GM12891 (cell line): ENCODE measurements around the gene FAT1.

Experiments used
- POLR2A ChIP-seq: IDR thresholded peaks from 2 replicates; pipeline ENCODE4 v1.6.1; 2011; ENCODE audit warnings: low read depth, low read length, control low read depth
- POLR2AphosphoS5 ChIP-seq: IDR thresholded peaks from 2 replicates; pipeline ENCODE4 v1.6.1; 2011; ENCODE audit warnings: low read depth, low read length, control low read depth
- TAF1 ChIP-seq: IDR thresholded peaks from 2 replicates; pipeline ENCODE4 v1.6.1; 2011; ENCODE audit warnings: low read depth, low read length, control low read depth

DNA sequence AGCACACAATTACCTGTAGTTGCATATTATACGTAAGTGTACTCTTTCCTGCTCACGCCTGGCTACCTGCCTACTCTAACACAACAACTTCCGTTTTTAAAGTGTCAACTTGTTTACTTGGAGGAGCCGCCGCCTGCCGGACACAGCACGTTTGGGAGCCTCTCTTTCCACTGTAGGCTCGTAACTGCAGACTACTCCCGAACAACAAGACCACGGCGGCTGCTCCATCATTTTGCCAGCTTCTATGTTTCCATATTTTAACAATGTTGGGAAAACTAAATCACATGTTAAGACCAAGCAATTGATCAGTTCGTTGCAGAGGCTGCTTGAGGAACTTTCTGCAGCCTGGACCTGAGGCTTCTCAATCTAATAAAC lies 169.1 kb downstream of the FAT1 start:
- TF ChIP-seq POLR2A: no peak
- TF ChIP-seq POLR2AphosphoS5: no peak
- no peak for TF ChIP-seq TAF1
